Neural cell (in vitro differentiated cells): ENCODE results near the gene ZNF862.

Experiments used
- CTCF ChIP-seq: fragments of 450-650 bp; IDR thresholded peaks from 2 replicates; pipeline ENCODE4 v1.5.1; 2014; ENCODE audit warnings: antibody characterized with exemption, mild to moderate bottlenecking, moderate library complexity; ENCODE audit not compliant: poor library complexity, severe bottlenecking
- EP300 ChIP-seq: fragments of 450-650 bp; conservative IDR thresholded peaks from 2 replicates; pipeline ENCODE4 v1.6.1; 2014; ENCODE audit warnings: antibody characterized with exemption, mild to moderate bottlenecking, moderate library complexity; ENCODE audit not compliant: poor library complexity, severe bottlenecking
- EZH2 ChIP-seq: fragments of 200-600, 300-800 bp; shearing (Covaris generic), sonication (generic); IDR thresholded peaks from 2 replicates; pipeline ENCODE4 v1.6.1; 2014; ENCODE audit warnings: antibody characterized with exemption, low read length, borderline replicate concordance, mild to moderate bottlenecking; ENCODE audit not compliant: insufficient read depth, poor library complexity, severe bottlenecking
- MXI1 ChIP-seq: fragments of 450-650 bp; conservative IDR thresholded peaks from 2 replicates; pipeline ENCODE4 v1.6.1; 2014; ENCODE audit warnings: antibody characterized with exemption, mild to moderate bottlenecking; ENCODE audit not compliant: poor library complexity, severe bottlenecking
- POLR2AphosphoS5 ChIP-seq: IDR thresholded peaks from 2 replicates; pipeline ENCODE4 v1.6.1; 2012
- RAD21 ChIP-seq: fragments of 450-650 bp; conservative IDR thresholded peaks from 2 replicates; pipeline ENCODE4 v1.6.1; 2014; ENCODE audit warnings: antibody characterized with exemption, mild to moderate bottlenecking, moderate library complexity
- REST ChIP-seq: IDR thresholded peaks from 2 replicates; pipeline ENCODE4 v1.6.1; 2012; ENCODE audit warnings: borderline replicate concordance
- SMC3 ChIP-seq: fragments of 450-650 bp; conservative IDR thresholded peaks from 2 replicates; pipeline ENCODE4 v1.6.1; 2014; ENCODE audit warnings: antibody characterized with exemption, mild to moderate bottlenecking, moderate library complexity; ENCODE audit not compliant: poor library complexity
- TAF1 ChIP-seq: IDR thresholded peaks from 2 replicates; pipeline ENCODE4 v1.6.1; 2012; ENCODE audit warnings: low read depth

GRCh38 chr7:149823631-149824199 is 14.5 kb upstream of the ZNF862 start:
- TF ChIP-seq EZH2 (no peak), CTCF (no peak), EP300 (no peak), RAD21 (no peak), REST (no peak), SMC3 (no peak), MXI1 (no peak), TAF1 (no peak), POLR2AphosphoS5 (no peak)
